MG63 (cell line): ENCODE data around the gene OFD1. TPM values are rescaled to one million over a fixed set of nuclear protein-coding genes. Genes with fewer than 3 reads are reported as not detected.

Experiments used
- DNase-seq: peaks from one replicate; pipeline ENCODE4 v3.0.0-alpha.2; 2020
- H3K27me3 ChIP-seq: fragments of 250-450 bp; sonication (Bioruptor Pico); 2 replicates; pipeline ENCODE4 v1.5.1; 2020; ENCODE audit warnings: mild to moderate bottlenecking, moderate library complexity
- H3K36me3 ChIP-seq: fragments of 250-450 bp; sonication (Bioruptor Pico); 2 replicates; pipeline ENCODE4 v1.5.1; 2020; ENCODE audit warnings: mild to moderate bottlenecking, moderate library complexity
- H3K4me3 ChIP-seq: fragments of 250-450 bp; sonication (Bioruptor Pico); 2 replicates; pipeline ENCODE4 v1.5.1; 2020; ENCODE audit warnings: mild to moderate bottlenecking, moderate library complexity
- H3K9me3 ChIP-seq: fragments of 250-450 bp; sonication (Bioruptor Pico); 2 replicates; pipeline ENCODE4 v1.5.1; 2020; ENCODE audit warnings: mild to moderate bottlenecking, moderate library complexity
- total RNA-seq: library from RNA; depleted of rRNA; stranded (reverse); fragments of >200 nt; shearing (Covaris generic); gene quantifications from 2 replicates; pipeline ENCODE4 v1.2.3, GENCODE V29; 2014; ENCODE audit warnings: low replicate concordance; rRNA removed

Gene OFD1
- total RNA-seq: 9.6 and 38.4 TPM in 2 replicates

GRCh38 chrX:13734278-13735172 is at the start of gene OFD1, which contains the start of gene TRAPPC2:
OFD1 (plus strand) TSS chrX:13734748; CDS start chrX:13735072, 324 bp downstream.
TRAPPC2 (minus strand) TSS chrX:13734620; CDS start chrX:13719963, 14,657 bp downstream.
- H3K36me3 ChIP-seq: peaks cover 22% of the 10 kb centered on the region
- peak within 1 kb of the TSS; percentile 88 for H3K4me3 ChIP-seq
- no peaks in the 10 kb centered on the region for H3K27me3 ChIP-seq
- peak; percentile 91 for DNase-seq
- H3K9me3 ChIP-seq: no peaks in the 10 kb centered on the region

DNA sequence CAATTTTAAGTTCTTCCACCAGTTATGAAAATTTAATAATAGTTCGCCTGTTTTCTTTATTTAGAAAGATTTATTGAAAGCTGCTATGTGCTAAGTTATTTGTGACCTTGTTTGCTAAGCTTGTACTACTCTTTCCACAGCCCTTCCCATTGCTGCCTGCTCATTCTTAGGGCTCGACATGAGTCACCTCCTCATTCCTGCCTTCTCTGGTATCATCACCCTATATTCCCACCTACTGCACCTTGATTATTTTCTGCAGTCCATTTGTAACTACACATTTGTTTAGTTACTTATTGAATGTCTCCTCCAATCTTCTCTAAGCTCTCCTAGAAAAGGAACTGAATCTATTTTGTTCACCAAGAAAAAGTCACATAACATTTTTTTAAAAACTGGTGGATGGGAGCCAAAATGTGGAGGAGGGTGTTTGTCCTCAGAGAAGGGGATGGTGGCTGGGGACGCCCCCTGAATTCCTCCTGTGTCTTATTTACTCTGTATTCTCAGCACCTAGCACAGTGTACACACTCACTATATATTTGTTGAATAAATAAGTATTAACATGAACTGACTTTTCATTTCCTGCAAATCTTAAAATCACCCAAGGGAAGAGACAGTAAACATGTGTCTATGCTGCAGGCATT is 49.3 kb upstream of the OFD1 start:
- no peaks in the 10 kb centered on the region for H3K36me3 ChIP-seq
- H3K27me3 ChIP-seq: no peaks in the 10 kb centered on the region
- no peaks in the 10 kb centered on the region for H3K9me3 ChIP-seq
- H3K4me3 ChIP-seq: no peak overlapping the region
- DNase-seq: no peak

GRCh38 chrX:13687203-13687602 is 47.3 kb upstream of the OFD1 start:
- Histone ChIP-seq H3K9me3 (no peaks in the 10 kb centered on the region), H3K4me3 (no peak overlapping the region), H3K27me3 (no peaks in the 10 kb centered on the region), H3K36me3 (peaks cover 3% of the 10 kb centered on the region; the same call in 1 of the 2 replicates)
- no peak for DNase-seq

DNA sequence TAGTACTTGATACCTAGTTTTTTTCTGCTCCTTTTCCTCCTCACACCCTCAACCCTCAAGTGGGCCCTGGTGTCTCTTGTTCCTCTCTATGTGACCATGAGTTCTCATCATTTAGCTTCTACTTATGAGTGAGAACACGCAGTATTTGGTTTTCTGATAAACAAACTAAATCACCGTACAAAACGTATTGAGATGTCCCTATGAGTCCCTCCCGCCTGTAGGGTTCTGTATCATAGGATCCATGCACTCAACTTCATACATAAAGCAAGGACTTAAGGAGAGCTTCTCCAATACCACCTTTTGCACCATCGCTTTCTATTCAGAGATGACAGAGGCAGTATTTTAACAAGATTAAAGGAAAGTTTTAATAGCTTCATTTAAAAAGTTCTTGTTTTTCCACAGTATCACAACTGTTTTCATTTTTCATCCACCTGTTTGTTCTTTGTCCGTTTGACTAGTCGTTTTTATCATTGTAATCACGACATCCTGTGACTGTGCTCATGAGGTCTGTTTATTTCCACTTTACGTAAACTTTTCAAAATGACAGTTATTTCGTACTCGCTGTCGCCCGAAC is 46.1 kb upstream of the OFD1 start:
- H3K4me3 ChIP-seq: peak overlapping the region; percentile 76
- H3K36me3 ChIP-seq: peaks cover 3% of the 10 kb centered on the region; the same call in 1 of the 2 replicates
- H3K9me3 ChIP-seq: no peaks in the 10 kb centered on the region
- no peak for DNase-seq
- no peaks in the 10 kb centered on the region for H3K27me3 ChIP-seq

DNA sequence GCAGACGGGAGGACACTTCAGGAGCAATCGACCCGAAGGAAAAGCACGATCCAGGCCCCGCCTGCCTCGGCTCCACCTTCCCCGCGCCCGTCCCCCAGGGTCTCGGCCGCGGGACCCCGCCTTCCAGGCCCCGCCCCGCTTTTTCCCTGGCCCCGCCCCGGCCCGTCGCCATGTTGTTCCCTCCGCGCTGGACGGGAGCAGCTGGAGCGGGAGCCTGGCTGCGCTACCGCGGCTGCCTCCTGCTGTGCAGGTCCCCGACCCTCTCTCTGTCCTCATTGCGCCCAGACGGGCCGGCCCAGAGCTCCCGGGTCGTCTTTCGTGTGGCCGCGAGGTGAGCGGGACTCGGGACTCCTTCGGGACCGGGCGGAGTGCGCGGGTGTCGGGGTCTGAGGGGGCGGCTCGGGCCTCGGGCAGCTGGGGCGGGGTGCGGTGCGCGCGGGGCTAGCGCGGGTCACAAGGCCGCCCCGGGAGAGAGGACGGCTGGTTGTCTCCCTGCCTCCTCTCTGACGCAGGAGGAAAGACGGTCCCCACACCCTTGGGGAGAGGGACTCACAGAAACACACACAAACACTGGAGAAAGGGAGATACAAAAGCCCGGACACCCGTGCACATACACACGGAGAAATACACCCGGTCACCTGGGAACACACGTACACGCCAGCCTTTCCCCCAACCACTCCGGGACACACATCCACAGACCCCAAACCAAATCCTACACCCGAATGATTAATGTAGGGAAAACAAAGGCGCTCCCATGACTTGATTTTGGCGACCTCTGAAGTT is 45.4 kb upstream of the OFD1 start, which contains the start of gene RAB9A:
Gene RAB9A (plus strand): TSS at position 171 of the 783 bp plus-strand sequence. CDS start 19,619 bp downstream, outside the sequence.
- H3K36me3 ChIP-seq: peaks cover 3% of the 10 kb centered on the region; the same call in 1 of the 2 replicates
- H3K27me3 ChIP-seq: no peaks in the 10 kb centered on the region
- peak; percentile 79 for DNase-seq
- peak within 1 kb of the TSS; percentile 76 for H3K4me3 ChIP-seq
- no peaks in the 10 kb centered on the region for H3K9me3 ChIP-seq

- peak overlapping the region; percentile 76 for H3K4me3 ChIP-seq
- DNase-seq: no peak
- H3K36me3 ChIP-seq: peaks cover 3% of the 10 kb centered on the region; the same call in 1 of the 2 replicates
- H3K27me3 ChIP-seq: no peaks in the 10 kb centered on the region
- H3K9me3 ChIP-seq: no peaks in the 10 kb centered on the region
Measured at GRCh38 chrX:13689741-13690211, 44.8 kb upstream of the OFD1 start.

GRCh38 chrX:13690836-13691235 is 43.7 kb upstream of the OFD1 start:
- Histone ChIP-seq H3K36me3 (peaks cover 3% of the 10 kb centered on the region; the same call in 1 of the 2 replicates), H3K27me3 (no peaks in the 10 kb centered on the region), H3K4me3 (peak overlapping the region; percentile 76; the same call in 1 of the 2 replicates), H3K9me3 (no peaks in the 10 kb centered on the region)
- DNase-seq: no peak

- no peaks in the 10 kb centered on the region for H3K9me3 ChIP-seq
- H3K36me3 ChIP-seq: peaks cover 3% of the 10 kb centered on the region; the same call in 1 of the 2 replicates
- no peak overlapping the region for H3K4me3 ChIP-seq
- DNase-seq: no peak
- no peaks in the 10 kb centered on the region for H3K27me3 ChIP-seq
Measured at GRCh38 chrX:13691841-13692371, 42.6 kb upstream of the OFD1 start.

DNA sequence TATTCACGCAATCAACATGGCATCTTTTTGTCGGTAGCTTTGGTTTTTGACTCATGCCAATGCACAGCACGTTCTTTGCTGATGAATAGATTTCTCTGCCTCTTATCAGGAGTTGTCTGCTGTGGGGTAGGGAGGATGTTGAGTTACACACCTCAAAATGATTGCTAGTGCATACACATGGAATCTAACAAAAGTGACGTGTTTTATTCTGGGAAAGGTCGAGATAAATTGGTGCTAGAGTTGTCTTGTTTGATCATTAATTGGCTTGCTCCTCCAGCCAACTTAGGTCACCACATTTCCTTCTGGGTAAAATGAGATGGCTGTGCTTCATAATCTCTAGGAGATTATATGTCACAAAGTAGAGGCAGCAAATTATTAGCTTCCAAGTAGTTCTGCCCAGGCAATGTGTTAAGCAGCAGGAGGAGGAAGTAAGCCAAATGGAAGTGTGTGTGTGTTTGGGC is 41.7 kb upstream of the OFD1 start:
- no peak for DNase-seq
- H3K36me3 ChIP-seq: peaks cover 3% of the 10 kb centered on the region; the same call in 1 of the 2 replicates
- no peaks in the 10 kb centered on the region for H3K9me3 ChIP-seq
- H3K27me3 ChIP-seq: no peaks in the 10 kb centered on the region
- no peak overlapping the region for H3K4me3 ChIP-seq

DNA sequence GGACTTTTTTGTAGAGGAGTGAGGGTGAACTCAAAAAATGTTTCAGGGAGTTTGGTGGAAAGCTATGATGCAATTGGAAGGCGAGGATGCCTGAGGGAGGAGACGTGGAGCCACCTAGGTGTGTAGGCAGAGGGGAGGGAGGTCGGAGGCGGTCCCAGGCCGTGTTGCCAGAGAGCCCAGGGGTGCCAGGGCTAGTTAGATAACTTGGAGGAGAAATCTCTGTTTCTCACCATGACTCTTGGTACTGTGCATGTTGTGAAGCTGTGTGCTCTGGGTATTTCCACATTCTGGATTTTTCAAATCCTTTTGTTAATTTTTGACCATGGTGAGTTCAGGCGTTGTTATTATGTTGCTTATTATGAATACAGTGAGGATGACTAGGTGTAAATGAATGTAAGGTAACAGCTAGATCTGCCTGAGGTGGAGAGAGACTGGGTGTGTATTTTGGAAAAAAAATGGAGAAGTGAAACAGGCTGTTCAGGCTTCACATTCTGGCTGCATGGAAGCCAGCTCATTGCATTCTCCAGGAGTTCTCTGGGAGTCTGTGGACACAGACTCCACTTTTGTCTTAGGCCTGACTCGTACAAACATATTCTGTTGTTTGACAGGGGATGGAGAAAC is 41.1 kb upstream of the OFD1 start:
- no peak overlapping the region for H3K4me3 ChIP-seq
- no peak for DNase-seq

GRCh38 chrX:13694359-13694758 is 40.2 kb upstream of the OFD1 start:
- no peak for DNase-seq
- Histone ChIP-seq H3K9me3 (no peaks in the 10 kb centered on the region), H3K4me3 (no peak overlapping the region), H3K27me3 (no peaks in the 10 kb centered on the region), H3K36me3 (peaks cover 3% of the 10 kb centered on the region; the same call in 1 of the 2 replicates)

More for the DNA sequence above, 41.1 kb upstream of the OFD1 start:
- H3K27me3 ChIP-seq: no peaks in the 10 kb centered on the region
- peaks cover 3% of the 10 kb centered on the region; the same call in 1 of the 2 replicates for H3K36me3 ChIP-seq
- H3K9me3 ChIP-seq: no peaks in the 10 kb centered on the region

DNA sequence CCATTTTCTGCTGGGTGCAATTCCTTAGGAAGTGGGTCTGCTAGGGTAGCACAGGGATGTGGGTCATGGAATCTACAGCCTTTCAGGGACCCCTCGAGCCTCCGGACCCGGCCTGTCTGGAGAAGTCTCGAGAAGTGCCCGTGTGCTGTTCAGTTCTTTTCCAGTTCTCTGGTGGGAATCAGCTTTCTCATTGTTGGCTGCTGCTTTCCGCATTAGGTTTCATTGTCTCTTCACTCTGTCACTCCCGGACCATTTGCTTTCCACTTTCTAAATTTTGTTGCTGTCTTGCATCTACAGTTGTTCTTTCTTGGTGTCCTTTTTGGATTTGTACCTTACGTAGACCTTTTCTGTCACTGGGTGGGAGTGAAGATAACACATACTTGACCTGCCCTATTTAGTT is 39.6 kb upstream of the OFD1 start:
- DNase-seq: no peak
- H3K4me3 ChIP-seq: no peak overlapping the region
- peaks cover 3% of the 10 kb centered on the region; the same call in 1 of the 2 replicates for H3K36me3 ChIP-seq
- H3K9me3 ChIP-seq: no peaks in the 10 kb centered on the region
- no peaks in the 10 kb centered on the region for H3K27me3 ChIP-seq

DNA sequence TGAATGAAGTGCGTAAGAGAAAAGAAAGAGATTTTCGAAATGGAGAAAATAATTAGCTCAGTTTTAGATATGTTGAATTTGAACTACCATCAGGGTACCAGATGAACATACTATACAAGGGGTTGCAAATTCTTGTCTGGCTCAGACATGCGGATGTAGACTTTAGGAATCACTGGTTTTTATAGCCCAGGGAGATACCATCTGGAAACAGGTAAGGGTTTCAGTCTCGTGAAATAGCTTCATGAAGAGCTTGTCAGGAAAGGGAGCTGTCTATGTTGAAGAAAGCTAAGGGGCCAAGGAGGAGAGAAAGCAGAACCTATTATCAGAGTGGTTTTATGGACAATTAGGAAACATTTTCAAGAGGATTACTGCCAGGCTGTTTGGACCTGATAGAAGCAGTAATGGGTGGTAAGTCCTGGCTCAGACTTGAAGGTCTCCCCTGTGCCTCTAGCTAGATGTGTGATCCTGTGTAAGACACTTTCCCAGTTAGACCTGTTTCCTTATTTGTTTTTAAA is 38.9 kb upstream of the OFD1 start:
- Histone ChIP-seq H3K27me3 (no peaks in the 10 kb centered on the region), H3K36me3 (peaks cover 3% of the 10 kb centered on the region; the same call in 1 of the 2 replicates), H3K4me3 (no peak overlapping the region), H3K9me3 (no peaks in the 10 kb centered on the region)
- DNase-seq: no peak

- no peak for DNase-seq
- no peaks in the 10 kb centered on the region for H3K27me3 ChIP-seq
- no peak overlapping the region for H3K4me3 ChIP-seq
- no peaks in the 10 kb centered on the region; the same call in 1 of the 2 replicates for H3K36me3 ChIP-seq
- no peaks in the 10 kb centered on the region for H3K9me3 ChIP-seq
Measured at GRCh38 chrX:13697455-13697854, 37.1 kb upstream of the OFD1 start.

DNA sequence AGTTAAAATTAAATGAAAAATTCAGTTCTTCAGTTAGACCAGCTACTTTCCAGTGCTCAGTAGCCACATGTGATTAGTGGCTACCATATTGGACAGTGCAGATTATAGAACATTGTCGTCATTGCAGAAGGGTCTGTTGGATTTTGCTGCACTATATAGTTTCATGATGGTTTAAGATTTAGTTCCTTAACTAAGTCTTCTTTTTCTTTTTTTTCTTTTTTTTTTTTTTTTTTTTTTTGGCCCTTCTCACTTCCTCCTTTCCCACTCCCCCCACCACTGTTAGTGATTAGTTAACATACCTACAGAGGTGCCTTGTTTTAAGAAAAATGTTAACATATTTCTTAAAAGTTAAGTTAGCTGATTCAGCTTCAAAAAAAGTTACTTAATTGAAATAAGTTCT is 36.6 kb upstream of the OFD1 start:
- Histone ChIP-seq H3K9me3 (no peaks in the 10 kb centered on the region), H3K27me3 (no peaks in the 10 kb centered on the region), H3K36me3 (no peaks in the 10 kb centered on the region; the same call in 1 of the 2 replicates), H3K4me3 (no peak overlapping the region)
- no peak for DNase-seq
